Osteocyte (in vitro differentiated cells): ENCODE measurements around the gene AGTRAP. TPM values are rescaled to one million over a fixed set of nuclear protein-coding genes. Genes with fewer than 3 reads are reported as not detected.
A peak's percentile ranks its signal among the peaks of the same experiment; 100 is the strongest.

ENCODE experiments used
- DNase-seq: peaks from one replicate; pipeline ENCODE4 v3.0.0; 2021; ENCODE audit warnings: mixed read lengths; ENCODE audit not compliant: unreplicated experiment; ENCODE audit errors: extremely low spot score
- H3K27ac Mint-ChIP-seq: one replicate; pipeline ENCODE4 v1.8.0; 2021; ENCODE audit warnings: mild to moderate bottlenecking, mixed read lengths; ENCODE audit not compliant: unreplicated experiment
- H3K27me3 Mint-ChIP-seq: one replicate; pipeline ENCODE4 v1.8.0; 2021; ENCODE audit warnings: mixed read lengths; ENCODE audit not compliant: unreplicated experiment
- H3K36me3 Mint-ChIP-seq: one replicate; pipeline ENCODE4 v1.8.0; 2021; ENCODE audit warnings: mixed read lengths; ENCODE audit not compliant: unreplicated experiment
- H3K4me1 Mint-ChIP-seq: one replicate; pipeline ENCODE4 v1.8.0; 2021; ENCODE audit warnings: mixed read lengths; ENCODE audit not compliant: unreplicated experiment
- H3K4me3 Mint-ChIP-seq: one replicate; pipeline ENCODE4 v1.8.0; 2021; ENCODE audit warnings: mild to moderate bottlenecking, moderate library complexity, mixed read lengths; ENCODE audit not compliant: unreplicated experiment
- H3K9me3 Mint-ChIP-seq: one replicate; pipeline ENCODE4 v1.8.0; 2021; ENCODE audit warnings: mixed read lengths; ENCODE audit not compliant: unreplicated experiment
- CTCF ChIP-seq: fragments of 200-600 bp; sonication (generic); IDR thresholded peaks from 2 replicates; pipeline ENCODE4 v1.5.0; 2021; ENCODE audit warnings: antibody characterized with exemption, mild to moderate bottlenecking, moderate library complexity
- total RNA-seq: library from RNA; stranded (reverse); gene quantifications from 2 replicates; pipeline ENCODE4 v1.2.1, GENCODE V29; 2021

The AGTRAP gene
- total RNA-seq, 1 donor from 2014 or later: 25.4 TPM

GRCh38 chr1:11714831-11715575 is 20.9 kb upstream of the AGTRAP start:
- DNase-seq: no peak
- H3K36me3 Mint-ChIP-seq: no peaks in the 10 kb centered on the region
- peaks cover 4% of the 10 kb centered on the region for H3K4me1 Mint-ChIP-seq
- no peaks in the 10 kb centered on the region for H3K9me3 Mint-ChIP-seq
- no peak overlapping the region for H3K27ac Mint-ChIP-seq
- TF ChIP-seq CTCF: no peak
- peaks cover 24% of the 10 kb centered on the region for H3K27me3 Mint-ChIP-seq
- no peak overlapping the region for H3K4me3 Mint-ChIP-seq

GRCh38 chr1:11719313-11720032 is 16.5 kb upstream of the AGTRAP start:
- H3K27ac Mint-ChIP-seq: no peak overlapping the region
- peak overlapping the region; percentile 42 for H3K4me3 Mint-ChIP-seq
- peaks cover 4% of the 10 kb centered on the region for H3K4me1 Mint-ChIP-seq
- no peaks in the 10 kb centered on the region for H3K9me3 Mint-ChIP-seq
- DNase-seq: peak; percentile 88
- H3K36me3 Mint-ChIP-seq: no peaks in the 10 kb centered on the region
- TF ChIP-seq CTCF: peak; percentile 97
- H3K27me3 Mint-ChIP-seq: peaks cover 25% of the 10 kb centered on the region

- Mint-ChIP-seq H3K9me3 (no peaks in the 10 kb centered on the region), H3K4me1 (peaks cover 4% of the 10 kb centered on the region), H3K36me3 (no peaks in the 10 kb centered on the region), H3K27me3 (peaks cover 22% of the 10 kb centered on the region), H3K4me3 (no peak overlapping the region), H3K27ac (no peak overlapping the region)
- TF ChIP-seq CTCF: peak; percentile 9
- DNase-seq: no peak
These were observed 15.9 kb upstream of the AGTRAP start for GRCh38 chr1:11720033-11720376.

- H3K4me3 Mint-ChIP-seq: no peak overlapping the region
- no peak for DNase-seq
- H3K9me3 Mint-ChIP-seq: no peaks in the 10 kb centered on the region
- H3K27me3 Mint-ChIP-seq: peaks cover 20% of the 10 kb centered on the region
- H3K27ac Mint-ChIP-seq: no peak overlapping the region
- no peaks in the 10 kb centered on the region for H3K36me3 Mint-ChIP-seq
- TF ChIP-seq CTCF: no peak
- H3K4me1 Mint-ChIP-seq: peaks cover 4% of the 10 kb centered on the region
These were observed 15.4 kb upstream of the AGTRAP start for GRCh38 chr1:11720525-11720924.

GRCh38 chr1:11721311-11721710 is 14.6 kb upstream of the AGTRAP start:
- H3K9me3 Mint-ChIP-seq: no peaks in the 10 kb centered on the region
- no peak for TF ChIP-seq CTCF
- H3K4me1 Mint-ChIP-seq: peaks cover 4% of the 10 kb centered on the region
- peaks cover 13% of the 10 kb centered on the region for H3K27me3 Mint-ChIP-seq
- DNase-seq: no peak
- H3K4me3 Mint-ChIP-seq: no peak overlapping the region
- no peak overlapping the region for H3K27ac Mint-ChIP-seq
- no peaks in the 10 kb centered on the region for H3K36me3 Mint-ChIP-seq
